ENCODE measurements around the gene TNFAIP8L3. TPM values are rescaled to one million over a fixed set of nuclear protein-coding genes. Genes with fewer than 3 reads are reported as not detected.

The TNFAIP8L3 gene
- total RNA-seq, 1 experiment from 2014 or later = not detected

- no peak for TF ChIP-seq CTCF (IDR thresholded peaks at IDR 0.05; ENCODE audit: insufficient read depth in 1 of 2, low read depth in 1 of 2, low read length in 1 of 2, severe bottlenecking in 1 of 2, unreplicated experiment in 1 of 2)
- intact Hi-C loops (cut with micrococcal nuclease; ENCODE audit: unreplicated experiment) = no loop called here
Measured at GRCh38 chr15:51011212-51011611, 83.5 kb downstream of the TNFAIP8L3 start.

DNA sequence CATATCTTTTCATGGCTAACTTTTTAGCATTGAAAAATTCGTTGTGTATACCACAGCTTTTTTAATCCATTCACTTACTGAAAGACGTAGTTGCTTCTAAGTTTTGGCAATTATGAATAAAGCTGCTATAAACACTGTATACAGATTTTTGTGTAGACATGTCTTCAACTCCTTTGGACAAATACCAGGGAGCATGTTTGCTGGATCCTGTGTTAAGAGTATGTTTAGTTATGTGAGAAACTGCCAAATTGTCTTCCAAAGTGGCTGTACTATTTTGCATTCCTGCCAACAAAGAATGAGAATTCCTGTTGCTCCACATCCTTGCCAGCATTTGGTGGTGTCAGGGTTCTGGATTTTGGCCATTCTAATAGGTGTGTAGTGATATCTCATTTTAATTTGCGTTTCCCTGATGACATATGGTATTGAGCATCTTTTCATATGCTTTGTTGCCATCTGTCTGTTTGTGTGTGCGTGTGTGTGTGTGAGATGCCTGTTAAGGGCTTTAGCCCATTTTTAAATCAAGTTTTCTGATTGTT, 87.5 kb downstream of the TNFAIP8L3 start:
- BruUV-seq (replicated peaks) = no TSS peak
- H3K4me3 Mint-ChIP-seq (ENCODE audit: unreplicated experiment) = no peak overlapping the region
- Histone ChIP-seq H3K9me3 (no peaks in the 10 kb centered on the region), H3K4me1 (no peaks in the 10 kb centered on the region), H3K36me3 (ENCODE audit: control insufficient read depth, insufficient read depth, low read length) (no peaks in the 10 kb centered on the region), H3K27me3 (replicated peaks; ENCODE audit: control insufficient read depth, insufficient read depth, low read length) (no peaks in the 10 kb centered on the region), H3K4me3 (ENCODE audit: low read depth, low read length) (no peak overlapping the region)
- H3K36me3 Mint-ChIP-seq (ENCODE audit: insufficient read depth, unreplicated experiment) = peaks cover 33% of the 10 kb centered on the region
- H3K4me1 Mint-ChIP-seq (ENCODE audit: low read depth, unreplicated experiment) = no peaks in the 10 kb centered on the region
- POLR2A ChIA-PET = no interaction called here
- H3K9me3 Mint-ChIP-seq (ENCODE audit: unreplicated experiment) = no peaks in the 10 kb centered on the region
- intact Hi-C loops (cut with micrococcal nuclease; ENCODE audit: unreplicated experiment) = no loop called here
- CTCF ChIA-PET = no interaction called here
- no peak for DNase-seq
- H3K27me3 Mint-ChIP-seq (ENCODE audit: insufficient read depth, unreplicated experiment) = no peaks in the 10 kb centered on the region
- H3K27ac Mint-ChIP-seq (ENCODE audit: unreplicated experiment) = no peak overlapping the region
- TF ChIP-seq CTCF (IDR thresholded peaks at IDR 0.05; ENCODE audit: insufficient read depth in 1 of 2, low read depth in 1 of 2, low read length in 1 of 2, severe bottlenecking in 1 of 2, unreplicated experiment in 1 of 2) = no peak

More at GRCh38 chr15:51011212-51011611, 83.5 kb downstream of the TNFAIP8L3 start:
- POLR2A ChIA-PET = no interaction called here
- CTCF ChIA-PET = no interaction called here
- no peak for DNase-seq
- peaks cover 17% of the 10 kb centered on the region for H3K36me3 Mint-ChIP-seq (ENCODE audit: insufficient read depth, unreplicated experiment)
- Histone ChIP-seq H3K27me3 (replicated peaks; ENCODE audit: control insufficient read depth, insufficient read depth, low read length) (no peaks in the 10 kb centered on the region), H3K4me3 (ENCODE audit: low read depth, low read length) (no peak overlapping the region), H3K9me3 (no peaks in the 10 kb centered on the region), H3K36me3 (ENCODE audit: control insufficient read depth, insufficient read depth, low read length) (no peaks in the 10 kb centered on the region), H3K4me1 (no peaks in the 10 kb centered on the region)
- H3K4me1 Mint-ChIP-seq (ENCODE audit: low read depth, unreplicated experiment) = no peaks in the 10 kb centered on the region
- no peak overlapping the region for H3K4me3 Mint-ChIP-seq (ENCODE audit: unreplicated experiment)
- no peak overlapping the region for H3K27ac Mint-ChIP-seq (ENCODE audit: unreplicated experiment)
- H3K27me3 Mint-ChIP-seq (ENCODE audit: insufficient read depth, unreplicated experiment) = no peaks in the 10 kb centered on the region
- H3K9me3 Mint-ChIP-seq (ENCODE audit: unreplicated experiment) = no peaks in the 10 kb centered on the region
- BruUV-seq (replicated peaks) = no TSS peak

Other genes starting within 250 kb of the TNFAIP8L3 start
- 15.9 and 17.9 TPM in 2 replicates for gene AP4E1, start 186.2 kb downstream of the TNFAIP8L3 start, total RNA-seq (2022)
- gene CYP19A1, start 243.7 kb upstream of the TNFAIP8L3 start, total RNA-seq (2022) = 0.70 and 0.77 TPM in 2 replicates
- gene GLDN, start 246.7 kb upstream of the TNFAIP8L3 start, total RNA-seq (2022) = 0.82 and 1.1 TPM in 2 replicates

All from Caco-2 (cell line).